ENCODE results near the gene XIST.

XIST gene

GRCh38 chrX:73850124-73851013, 2.1 kb downstream of the XIST start (continued):
- TF ChIP-seq ZNF518A (tag by site-specific recombination; conservative IDR thresholded peaks at IDR 0.05; ENCODE audit: low read depth), result no peak; the same call in 1 of the 2 replicates
- TF ChIP-seq PRDM1 (tag by site-specific recombination; IDR thresholded peaks at IDR 0.05), result no peak
- no peak; the same call in 1 of the 2 replicates for TF ChIP-seq PRDM10 (tag by site-specific recombination; IDR thresholded peaks at IDR 0.05)
- TF ChIP-seq ZNF280D (tag by site-specific recombination; IDR thresholded peaks at IDR 0.05), result no peak
- TF ChIP-seq, protein P1, sequence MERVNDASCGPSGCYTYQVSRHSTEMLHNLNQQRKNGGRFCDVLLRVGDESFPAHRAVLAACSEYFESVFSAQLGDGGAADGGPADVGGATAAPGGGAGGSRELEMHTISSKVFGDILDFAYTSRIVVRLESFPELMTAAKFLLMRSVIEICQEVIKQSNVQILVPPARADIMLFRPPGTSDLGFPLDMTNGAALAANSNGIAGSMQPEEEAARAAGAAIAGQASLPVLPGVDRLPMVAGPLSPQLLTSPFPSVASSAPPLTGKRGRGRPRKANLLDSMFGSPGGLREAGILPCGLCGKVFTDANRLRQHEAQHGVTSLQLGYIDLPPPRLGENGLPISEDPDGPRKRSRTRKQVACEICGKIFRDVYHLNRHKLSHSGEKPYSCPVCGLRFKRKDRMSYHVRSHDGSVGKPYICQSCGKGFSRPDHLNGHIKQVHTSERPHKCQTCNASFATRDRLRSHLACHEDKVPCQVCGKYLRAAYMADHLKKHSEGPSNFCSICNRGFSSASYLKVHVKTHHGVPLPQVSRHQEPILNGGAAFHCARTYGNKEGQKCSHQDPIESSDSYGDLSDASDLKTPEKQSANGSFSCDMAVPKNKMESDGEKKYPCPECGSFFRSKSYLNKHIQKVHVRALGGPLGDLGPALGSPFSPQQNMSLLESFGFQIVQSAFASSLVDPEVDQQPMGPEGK (tag by site-specific recombination; IDR thresholded peaks at IDR 0.05), result peak; percentile 69; the same call in 1 of the 2 replicates
- peak; percentile 88 for TF ChIP-seq CTCF (tag by site-specific recombination; IDR thresholded peaks at IDR 0.05)
- TF ChIP-seq ZNF394 (tag by site-specific recombination; IDR thresholded peaks at IDR 0.05; ENCODE audit: borderline replicate concordance), result no peak
- no peak for TF ChIP-seq ZNF23 (tag by site-specific recombination; IDR thresholded peaks at IDR 0.05; ENCODE audit: borderline replicate concordance)
- TF ChIP-seq HOXC10 (CRISPR knock-in tag; IDR thresholded peaks at IDR 0.05), result no peak
- TF ChIP-seq, protein P2, sequence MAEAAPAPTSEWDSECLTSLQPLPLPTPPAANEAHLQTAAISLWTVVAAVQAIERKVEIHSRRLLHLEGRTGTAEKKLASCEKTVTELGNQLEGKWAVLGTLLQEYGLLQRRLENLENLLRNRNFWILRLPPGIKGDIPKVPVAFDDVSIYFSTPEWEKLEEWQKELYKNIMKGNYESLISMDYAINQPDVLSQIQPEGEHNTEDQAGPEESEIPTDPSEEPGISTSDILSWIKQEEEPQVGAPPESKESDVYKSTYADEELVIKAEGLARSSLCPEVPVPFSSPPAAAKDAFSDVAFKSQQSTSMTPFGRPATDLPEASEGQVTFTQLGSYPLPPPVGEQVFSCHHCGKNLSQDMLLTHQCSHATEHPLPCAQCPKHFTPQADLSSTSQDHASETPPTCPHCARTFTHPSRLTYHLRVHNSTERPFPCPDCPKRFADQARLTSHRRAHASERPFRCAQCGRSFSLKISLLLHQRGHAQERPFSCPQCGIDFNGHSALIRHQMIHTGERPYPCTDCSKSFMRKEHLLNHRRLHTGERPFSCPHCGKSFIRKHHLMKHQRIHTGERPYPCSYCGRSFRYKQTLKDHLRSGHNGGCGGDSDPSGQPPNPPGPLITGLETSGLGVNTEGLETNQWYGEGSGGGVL (tag by site-specific recombination; IDR thresholded peaks at IDR 0.05), result peak; percentile 82; the same call in 1 of the 2 replicates
- TF ChIP-seq RBAK (tag by site-specific recombination; IDR thresholded peaks at IDR 0.05), result no peak
- no peak for TF ChIP-seq ZNF311 (tag by site-specific recombination; IDR thresholded peaks at IDR 0.05; ENCODE audit: borderline replicate concordance)
- TF ChIP-seq ZNF146 (tag by site-specific recombination; IDR thresholded peaks at IDR 0.05), result no peak
